IMR-90 (cell line): ENCODE measurements around the gene OR11A1. TPM values are rescaled to one million over a fixed set of nuclear protein-coding genes. Genes with fewer than 3 reads are reported as not detected.

Experiments used
- ATAC-seq: fragments of 200-7000 bp; cut with Tn5 transposase; 2 replicates; pipeline ENCODE4 v1.9.1; 2020; ENCODE audit warnings: low read depth, mild to moderate bottlenecking, moderate library complexity
- BruUV-seq: library from RNA; stranded (reverse); fragments of 400-500 nt; replicated peaks from 2 replicates; lab custom pipeline; 2021; lab: Mats Ljungman, UMichigan
- CTCF ChIA-PET: fragments of 300-600 bp; formaldehyde crosslinking; extraction: SDS; loops from one replicate; lab custom pipeline; 2021; ENCODE audit warnings: antibody characterized with exemption; lab: Yijun Ruan, JAX
- POLR2A ChIA-PET: fragments of 300-600 bp; sonication (Branson Sonifier 250); formaldehyde crosslinking; loops from one replicate; lab custom pipeline; 2022; ENCODE audit warnings: antibody characterized with exemption; ENCODE audit not compliant: unreplicated experiment; lab: Charles Lee
- DNase-seq: peaks from one replicate; pipeline ENCODE4 v3.0.0; 2013
- H2AFZ ChIP-seq: replicated peaks from 2 replicates; pipeline ENCODE3; 2013; ENCODE audit warnings: low read length, mild to moderate bottlenecking; ENCODE audit not compliant: poor library complexity
- H2AK5ac ChIP-seq: 2 replicates; pipeline ENCODE4 v1.6.1; 2013; ENCODE audit warnings: low read depth, low read length, inconsistent platforms
- H2AK9ac ChIP-seq: replicated peaks from 2 replicates; pipeline ENCODE3; 2013; ENCODE audit warnings: mild to moderate bottlenecking, low read depth, low read length, moderate library complexity; ENCODE audit not compliant: poor library complexity
- H2BK120ac ChIP-seq: 2 replicates; pipeline ENCODE4 v1.6.1; 2013; ENCODE audit warnings: low read depth, low read length, inconsistent platforms
- H2BK15ac ChIP-seq: 3 replicates; pipeline ENCODE4 v1.6.1; 2013; ENCODE audit warnings: low read depth, low read length, inconsistent platforms
- H2BK20ac ChIP-seq: 2 replicates; pipeline ENCODE4 v1.6.1; 2013; ENCODE audit warnings: low read depth, mild to moderate bottlenecking, inconsistent platforms, low read length, moderate library complexity
- H2BK5ac ChIP-seq: 2 replicates; pipeline ENCODE4 v1.6.1; 2013; ENCODE audit warnings: mild to moderate bottlenecking, low read depth, low read length, inconsistent platforms; ENCODE audit not compliant: poor library complexity, severe bottlenecking
- H3K14ac ChIP-seq: replicated peaks from 2 replicates; pipeline ENCODE4 v1.6.1; 2013; ENCODE audit warnings: low read depth, low read length, inconsistent platforms
- H3K18ac ChIP-seq: 2 replicates; pipeline ENCODE4 v1.6.1; 2013; ENCODE audit warnings: low read depth, low read length, control low read depth
- H3K23ac ChIP-seq: 2 replicates; pipeline ENCODE4 v1.6.1; 2013; ENCODE audit warnings: low read depth, low read length, inconsistent platforms
- H3K27ac ChIP-seq: 2 replicates; pipeline ENCODE4 v1.5.1; 2013; ENCODE audit warnings: mild to moderate bottlenecking, control low read depth, low read length; ENCODE audit not compliant: insufficient read depth
- H3K27me3 ChIP-seq: 2 replicates; pipeline ENCODE4 v1.6.1; 2013; ENCODE audit warnings: low read length; ENCODE audit not compliant: control insufficient read depth, insufficient read depth
- H3K36me3 ChIP-seq: 2 replicates; pipeline ENCODE4 v1.6.1; 2013; ENCODE audit warnings: low read length, mixed read lengths; ENCODE audit not compliant: control insufficient read depth, insufficient read depth
- H3K4ac ChIP-seq: 2 replicates; pipeline ENCODE4 v1.6.1; 2013; ENCODE audit warnings: low read depth, low read length, inconsistent platforms
- H3K4me1 ChIP-seq: 2 replicates; pipeline ENCODE4 v1.6.1; 2013; ENCODE audit warnings: low read length, mixed read lengths; ENCODE audit not compliant: control insufficient read depth, insufficient read depth
- H3K4me2 ChIP-seq: 2 replicates; pipeline ENCODE4 v1.6.1; 2013; ENCODE audit warnings: low read depth, mild to moderate bottlenecking, control low read depth, low read length, moderate library complexity
- H3K4me3 ChIP-seq: 2 replicates; pipeline ENCODE4 v1.5.1; 2013; ENCODE audit warnings: low read depth, mild to moderate bottlenecking, control low read depth, low read length, moderate library complexity; ENCODE audit not compliant: insufficient read depth
- H3K56ac ChIP-seq: 2 replicates; pipeline ENCODE4 v1.6.1; 2013; ENCODE audit warnings: low read length, inconsistent platforms; ENCODE audit not compliant: insufficient read depth; ENCODE audit errors: extremely low read depth
- H3K79me1 ChIP-seq, 2 experiments: 2 replicates each; pipeline ENCODE4 v1.6.1; 2013; ENCODE audit warnings: low read length in 2 of 2, inconsistent platforms in 1 of 2, low read depth in 1 of 2
- H3K9ac ChIP-seq: 2 replicates; pipeline ENCODE4 v1.6.1; 2013; ENCODE audit warnings: low read depth, low read length, control low read depth
- H3K9me1 ChIP-seq: 2 replicates; pipeline ENCODE4 v1.6.1; 2013; ENCODE audit warnings: low read length, inconsistent platforms; ENCODE audit not compliant: insufficient read depth
- H3K9me3 ChIP-seq: 2 replicates; pipeline ENCODE4 v1.6.1; 2013; ENCODE audit warnings: low read length; ENCODE audit not compliant: control insufficient read depth, insufficient read depth
- H4K20me1 ChIP-seq: 2 replicates; pipeline ENCODE4 v1.6.1; 2013; ENCODE audit warnings: low read length, inconsistent platforms; ENCODE audit not compliant: insufficient read depth
- H4K5ac ChIP-seq: 2 replicates; pipeline ENCODE4 v1.6.1; 2013; ENCODE audit warnings: mild to moderate bottlenecking, low read depth, low read length, control low read depth
- H4K8ac ChIP-seq, 2 experiments: 2 replicates each; pipeline ENCODE4 v1.6.1; 2013; ENCODE audit warnings: low read depth in 2 of 2, low read length in 2 of 2, control low read depth in 1 of 2, inconsistent platforms in 1 of 2
- H4K91ac ChIP-seq: 2 replicates; pipeline ENCODE4 v1.6.1; 2013; ENCODE audit warnings: low read depth, low read length, inconsistent platforms; ENCODE audit not compliant: insufficient read depth
- SMC3 ChIP-seq: fragments of 150-350 bp; IDR thresholded peaks from 2 replicates; pipeline ENCODE4 v1.6.1; 2016; ENCODE audit warnings: low read depth, mild to moderate bottlenecking, antibody characterized with exemption, low read length, moderate library complexity
- WGBS, 2 experiments: methylation state at CpG; one replicate each; pipeline versions ENCODE4 v1.1.5 to v1.1.7; 2013; ENCODE audit warnings: missing lambda C conversion rate in 2 of 2; ENCODE audit not compliant: insufficient read length in 1 of 2; ENCODE audit errors: extremely low coverage in 2 of 2; 5-methylcytosine and 5-hydroxymethylcytosine counted together
- dilution Hi-C: fragments of 300-500 bp; cut with HindIII; formaldehyde crosslinking; loops from one replicate; pipeline ENCODE4 v1.14.3; 2018; ENCODE audit warnings: low sequenced_read_pairs; ENCODE audit not compliant: unreplicated experiment
- in situ Hi-C: fragments of 300-500 bp; cut with MboI; formaldehyde crosslinking; loops from 3 replicates; pipeline ENCODE4 v1.14.3; 2019; ENCODE audit warnings: low sequenced_read_pairs, inconsistent platforms, mixed read lengths
- intact Hi-C: fragments of 100-400 bp; cut with micrococcal nuclease; formaldehyde crosslinking; loops from 2 replicates; pipeline ENCODE4 v1.10.0; 2022
- polyA plus RNA-seq, 3 experiments: library from polyadenylated mRNA; depleted of rRNA; stranded (reverse); fragments of >200 nt; gene quantifications; 2 replicates each; pipeline ENCODE4 v1.2.3, GENCODE V29; 2012; ENCODE audit warnings: low replicate concordance in 1 of 3
- total RNA-seq: library from RNA; depleted of rRNA; stranded (reverse); fragments of >200 nt; gene quantifications from 2 replicates; pipeline ENCODE4 v1.2.3, GENCODE V29; 2012
- TF ChIP-seq, protein P1 (sequence below): conservative IDR thresholded peaks from 2 replicates; pipeline ENCODE4 v1.5.1; 2012; ENCODE audit warnings: mild to moderate bottlenecking, low read depth, low read length, improper control_type of control experiment
- TF ChIP-seq, protein P2 (sequence below): fragments of 150-350 bp; IDR thresholded peaks from 2 replicates; pipeline ENCODE4 v1.6.1; 2017; ENCODE audit warnings: mild to moderate bottlenecking, antibody characterized with exemption, low read length, low read depth

The OR11A1 gene
- total and polyA plus RNA-seq, 2 of the 4 experiments (the other 2 are of a cell fraction): not detected

- H3K36me3 ChIP-seq: no peaks in the 10 kb centered on the region
- H2AFZ ChIP-seq: no peak overlapping the region
- H3K4me3 ChIP-seq: no peak overlapping the region
- in situ Hi-C loops (no loop called here), intact Hi-C loops (no loop called here), dilution Hi-C loops (no loop called here)
- no peak for DNase-seq
- no peaks in the 10 kb centered on the region for H3K9me1 ChIP-seq
- peaks cover 11% of the 10 kb centered on the region for H3K9me3 ChIP-seq
- H3K27ac ChIP-seq: no peak overlapping the region
- no peak overlapping the region for H2BK20ac ChIP-seq
- H4K8ac ChIP-seq: no peak overlapping the region
- CTCF ChIA-PET: no interaction called here
- BruUV-seq: no TSS peak
- no peak overlapping the region for H3K18ac ChIP-seq
- H3K14ac ChIP-seq: no peak overlapping the region
- H3K4me2 ChIP-seq: no peak overlapping the region
- no peak overlapping the region for H2AK9ac ChIP-seq
- no peaks in the 10 kb centered on the region for H3K27me3 ChIP-seq
- no peak overlapping the region for H2BK120ac ChIP-seq
- H2BK5ac ChIP-seq: no peak overlapping the region
- no peak overlapping the region for H3K56ac ChIP-seq
- H4K5ac ChIP-seq: no peak overlapping the region
- no peaks in the 10 kb centered on the region for H3K79me1 ChIP-seq
- WGBS, 2 experiments: no CpG with 5 or more reads among the region's 3 CpGs
- ATAC-seq: no peak
- POLR2A ChIA-PET: no interaction called here
- H3K9ac ChIP-seq: no peak overlapping the region
- H4K91ac ChIP-seq: no peak overlapping the region
- H4K20me1 ChIP-seq: no peaks in the 10 kb centered on the region
- H2BK15ac ChIP-seq: no peak overlapping the region
- H3K4me1 ChIP-seq: no peaks in the 10 kb centered on the region
- no peak overlapping the region for H3K23ac ChIP-seq
- no peak overlapping the region for H3K4ac ChIP-seq
- no peak overlapping the region for H2AK5ac ChIP-seq
- TF ChIP-seq SMC3: no peak
- TF ChIP-seq, protein P1, sequence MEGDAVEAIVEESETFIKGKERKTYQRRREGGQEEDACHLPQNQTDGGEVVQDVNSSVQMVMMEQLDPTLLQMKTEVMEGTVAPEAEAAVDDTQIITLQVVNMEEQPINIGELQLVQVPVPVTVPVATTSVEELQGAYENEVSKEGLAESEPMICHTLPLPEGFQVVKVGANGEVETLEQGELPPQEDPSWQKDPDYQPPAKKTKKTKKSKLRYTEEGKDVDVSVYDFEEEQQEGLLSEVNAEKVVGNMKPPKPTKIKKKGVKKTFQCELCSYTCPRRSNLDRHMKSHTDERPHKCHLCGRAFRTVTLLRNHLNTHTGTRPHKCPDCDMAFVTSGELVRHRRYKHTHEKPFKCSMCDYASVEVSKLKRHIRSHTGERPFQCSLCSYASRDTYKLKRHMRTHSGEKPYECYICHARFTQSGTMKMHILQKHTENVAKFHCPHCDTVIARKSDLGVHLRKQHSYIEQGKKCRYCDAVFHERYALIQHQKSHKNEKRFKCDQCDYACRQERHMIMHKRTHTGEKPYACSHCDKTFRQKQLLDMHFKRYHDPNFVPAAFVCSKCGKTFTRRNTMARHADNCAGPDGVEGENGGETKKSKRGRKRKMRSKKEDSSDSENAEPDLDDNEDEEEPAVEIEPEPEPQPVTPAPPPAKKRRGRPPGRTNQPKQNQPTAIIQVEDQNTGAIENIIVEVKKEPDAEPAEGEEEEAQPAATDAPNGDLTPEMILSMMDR: no peak
- TF ChIP-seq, protein P2, sequence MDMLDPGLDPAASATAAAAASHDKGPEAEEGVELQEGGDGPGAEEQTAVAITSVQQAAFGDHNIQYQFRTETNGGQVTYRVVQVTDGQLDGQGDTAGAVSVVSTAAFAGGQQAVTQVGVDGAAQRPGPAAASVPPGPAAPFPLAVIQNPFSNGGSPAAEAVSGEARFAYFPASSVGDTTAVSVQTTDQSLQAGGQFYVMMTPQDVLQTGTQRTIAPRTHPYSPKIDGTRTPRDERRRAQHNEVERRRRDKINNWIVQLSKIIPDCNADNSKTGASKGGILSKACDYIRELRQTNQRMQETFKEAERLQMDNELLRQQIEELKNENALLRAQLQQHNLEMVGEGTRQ: no peak
Measured at GRCh38 chr6:29490055-29490454, 33.2 kb upstream of the OR11A1 start.
